Germinal center (tissue), 1 donor: Measurements from ENCODE around the gene PAK1IP1.
"Not testable (repeated sequence)": the region's sequence is repeated elsewhere in the genome, so short reads cannot be mapped to it uniquely, and the experiment has no call there.

Source experiments
- DNase-seq: peaks from one replicate; pipeline ENCODE4 v3.0.0; 2012; ENCODE audit warnings: mixed read lengths, low spot score

Gene PAK1IP1

GRCh38 chr6:10743515-10743914, 48.7 kb downstream of the PAK1IP1 start:
- DNase-seq = no peak

GRCh38 chr6:10745116-10745515, 50.3 kb downstream of the PAK1IP1 start:
- DNase-seq = no peak

GRCh38 chr6:10746915-10747250, 52.1 kb downstream of the PAK1IP1 start:
- no peak for DNase-seq

- DNase-seq = peak; percentile 99
Observed at GRCh38 chr6:10747251-10747972, 52.6 kb downstream of the PAK1IP1 start, which contains the start of gene TMEM14B. Gene TMEM14B (plus strand): TSS chr6:10747805. CDS start chr6:10749246, 1,441 bp downstream.

- no peak for DNase-seq
Observed at GRCh38 chr6:10749734-10750133, 55.0 kb downstream of the PAK1IP1 start.

GRCh38 chr6:10750568-10750967, 55.8 kb downstream of the PAK1IP1 start:
- DNase-seq = not testable (repeated sequence)

- not testable (repeated sequence) for DNase-seq
Observed at GRCh38 chr6:10751757-10752156, 57.0 kb downstream of the PAK1IP1 start.

GRCh38 chr6:10756085-10756484, 61.3 kb downstream of the PAK1IP1 start:
- no peak for DNase-seq
